ENCODE measurements around the gene ADD3. TPM values are rescaled to one million over a fixed set of nuclear protein-coding genes. Genes with fewer than 3 reads are reported as not detected.

The ADD3 gene
- total RNA-seq, 1 experiment from 2014 or later: 59.9 TPM

DNA sequence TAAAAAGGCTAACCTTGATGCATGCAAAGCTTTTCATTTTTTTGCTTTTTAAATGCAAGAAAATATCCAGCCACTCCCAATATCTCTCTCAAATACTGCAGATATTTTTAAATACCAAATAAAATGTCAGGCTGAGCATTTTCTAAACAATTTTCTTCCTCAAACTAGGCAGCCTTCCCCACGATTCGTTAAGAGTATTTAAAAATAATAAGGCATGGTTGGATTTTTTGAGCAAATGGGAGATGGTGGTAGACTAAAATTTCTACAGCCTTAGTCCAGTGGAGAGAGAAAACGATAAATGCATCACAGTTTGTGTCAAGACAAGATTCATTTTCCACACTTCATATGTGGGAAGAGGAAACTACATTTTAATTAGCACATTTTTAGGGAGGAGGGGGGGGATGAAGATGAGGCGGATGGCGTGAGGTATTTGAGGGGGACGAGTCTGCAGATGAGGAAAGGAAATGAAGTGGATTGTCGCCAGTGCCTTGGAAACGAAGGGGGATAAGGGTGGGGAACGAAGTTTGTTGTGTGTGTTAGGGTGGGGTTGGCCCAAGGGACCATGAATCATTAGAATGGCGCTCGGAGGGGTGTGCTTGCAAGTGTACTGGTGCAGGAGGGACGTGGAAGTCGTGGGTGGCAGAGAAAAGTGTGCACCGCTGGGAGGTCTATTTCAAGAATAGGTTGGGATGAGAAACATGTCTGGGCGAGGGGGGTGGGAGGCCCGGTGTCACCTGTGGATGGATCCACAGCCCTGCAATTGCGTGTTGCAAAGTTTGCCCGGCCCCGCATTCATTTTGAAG, 1.2 kb upstream of the ADD3 start:
- H4K20me1 ChIP-seq (ENCODE audit: control insufficient read depth, insufficient read depth, insufficient read length): no peaks in the 10 kb centered on the region
- peak overlapping the region; percentile 75 for H3K9ac ChIP-seq (ENCODE audit: extremely low read depth, insufficient read length, low read length)
- Mint-ChIP-seq H3K9me3 (no peaks in the 10 kb centered on the region), H3K4me1 (peaks cover 44% of the 10 kb centered on the region in 2 experiments), H3K36me3 (ENCODE audit: insufficient read depth in 1 of 3, low read depth in 3 of 3) (no peaks in the 10 kb centered on the region), H3K4me3 (no peak overlapping the region), H3K27me3 (ENCODE audit: low read depth) (peaks cover 2% of the 10 kb centered on the region; the same call in 1 of the 2 replicates), H3K27ac (no peak overlapping the region)
- peak overlapping the region; percentile 57 for H3K18ac ChIP-seq (ENCODE audit: insufficient read length, low read depth, low read length)
- H4K5ac ChIP-seq (ENCODE audit: insufficient read length, low read depth, low read length): no peak overlapping the region
- H3K79me1 ChIP-seq (ENCODE audit: insufficient read depth, low read depth, low read length, poor library complexity, severe bottlenecking): peaks cover 3% of the 10 kb centered on the region
- no peaks in the 10 kb centered on the region for H3K9me3 ChIP-seq (ENCODE audit: control insufficient read depth, low read depth, low read length)
- no peak overlapping the region for H3T11ph ChIP-seq (ENCODE audit: low read length)
- no peaks in the 10 kb centered on the region for H3K27me3 ChIP-seq (ENCODE audit: insufficient read depth, low read length)
- H2BK20ac ChIP-seq (ENCODE audit: low read depth, low read length, poor library complexity, severe bottlenecking): no peak overlapping the region
- no peak overlapping the region for H2AK5ac ChIP-seq (ENCODE audit: insufficient read length, low read length)
- H3K4me2 ChIP-seq (ENCODE audit: insufficient read depth, insufficient read length, low read length): peak overlapping the region; percentile 97
- peaks cover 13% of the 10 kb centered on the region for H3K4me1 ChIP-seq (ENCODE audit: insufficient read depth, low read length)
- no peak overlapping the region for H4K91ac ChIP-seq (ENCODE audit: insufficient read length, low read depth, low read length)
- no peak for TF ChIP-seq CTCF (conservative IDR thresholded peaks at IDR 0.05)
- no peak overlapping the region for H3K56ac ChIP-seq (ENCODE audit: insufficient read length, low read depth, low read length)
- H2BK15ac ChIP-seq (ENCODE audit: low read depth, low read length): no peak overlapping the region
- H3K23ac ChIP-seq (ENCODE audit: insufficient read length, low read depth, low read length): no peak overlapping the region
- no CpG with 5 or more reads among the region's 19 CpGs for WGBS (ENCODE audit: extremely low coverage, insufficient read length, low lambda C conversion rate)
- H2BK12ac ChIP-seq (ENCODE audit: insufficient read length, low read depth, low read length): no peak overlapping the region
- no peak overlapping the region for H2AFZ ChIP-seq (ENCODE audit: low read length)
- no peak overlapping the region for H3K4ac ChIP-seq (ENCODE audit: low read depth, low read length)
- no peak overlapping the region for H2BK5ac ChIP-seq (ENCODE audit: insufficient read length, low read length)
- no peak overlapping the region for H3K27ac ChIP-seq (ENCODE audit: insufficient read length, low read depth, low read length)
- peak; percentile 33 for DNase-seq
- no peak overlapping the region for H2BK120ac ChIP-seq (ENCODE audit: low read depth, low read length, poor library complexity, severe bottlenecking)
- peak overlapping the region; percentile 92 for H3K14ac ChIP-seq (ENCODE audit: insufficient read depth, low read length)
- H4K8ac ChIP-seq (replicated peaks; ENCODE audit: insufficient read length, low read depth, low read length): no peak overlapping the region
- peaks cover 16% of the 10 kb centered on the region for H3K23me2 ChIP-seq (ENCODE audit: insufficient read length, low read depth, low read length, poor library complexity, severe bottlenecking)
- H3K79me2 ChIP-seq (ENCODE audit: insufficient read depth, low read length): peaks cover 17% of the 10 kb centered on the region; the same call in 1 of the 2 replicates

Data from H9 (cell line).